SK-N-MC (cell line): ENCODE data around the gene TMEM98.

ENCODE experiments used
- EZH2 ChIP-seq: fragments of 200-600 bp; sonication (generic); IDR thresholded peaks from one replicate; pipeline ENCODE4 v1.6.1; 2017; ENCODE audit warnings: antibody characterized with exemption
- FOXP2 ChIP-seq: optimal IDR thresholded peaks from 2 replicates; pipeline ENCODE3; 2011; ENCODE audit warnings: mild to moderate bottlenecking, moderate library complexity; ENCODE audit not compliant: insufficient read depth; ENCODE audit errors: extremely low read length, control extremely low read depth
- POLR2AphosphoS5 ChIP-seq: IDR thresholded peaks from 2 replicates; pipeline ENCODE4 v1.6.1; 2012; ENCODE audit warnings: mild to moderate bottlenecking, low read depth, low read length, borderline replicate concordance

DNA sequence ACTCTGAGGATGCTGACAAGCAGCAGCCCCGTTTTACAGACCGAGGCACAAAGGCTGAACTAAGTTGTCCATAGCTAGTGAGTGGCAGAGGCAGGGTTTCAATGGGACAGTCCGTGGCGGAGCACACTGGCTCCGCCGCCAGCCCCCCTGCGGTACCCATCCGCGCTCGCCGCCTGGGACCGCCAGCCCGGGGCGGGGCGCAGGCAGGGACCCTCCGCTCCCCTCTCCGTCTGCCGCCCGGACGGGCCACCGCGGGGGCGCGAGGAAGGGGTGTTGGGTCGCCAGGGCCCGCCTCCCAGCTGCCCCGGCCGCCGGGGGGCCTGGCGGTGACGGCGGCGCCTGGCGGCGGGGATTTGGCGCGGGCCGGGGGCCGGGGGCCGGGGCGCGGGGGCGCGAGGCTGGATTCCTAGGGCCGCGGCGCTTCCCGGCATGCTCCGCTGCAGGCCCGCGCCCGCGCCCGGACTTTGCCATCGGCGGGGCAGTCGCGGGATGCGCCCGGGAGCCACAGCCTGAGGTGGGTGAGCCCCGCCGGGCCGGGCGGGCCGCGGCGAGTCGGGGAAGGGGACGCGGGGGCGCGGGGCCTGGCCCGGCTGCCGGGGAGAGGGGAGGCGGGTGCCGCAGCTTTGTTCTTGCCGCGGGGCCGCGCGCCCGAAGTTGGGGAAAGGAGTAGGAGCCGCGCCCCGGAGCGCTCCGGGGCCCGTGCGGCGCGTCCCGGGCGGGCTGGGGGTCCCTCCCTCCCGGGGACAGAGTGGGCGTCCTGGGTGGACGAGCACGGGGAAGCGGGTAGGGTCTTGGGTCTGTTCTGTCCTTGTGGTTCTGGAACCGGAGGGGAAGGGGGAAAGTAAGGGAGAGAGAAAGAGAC is at the start of gene TMEM98:
- TF ChIP-seq POLR2AphosphoS5 (no peak), EZH2 (no peak), FOXP2 (no peak)
